Measurements from ENCODE around the gene SIGLEC14.

SIGLEC14 gene

DNA sequence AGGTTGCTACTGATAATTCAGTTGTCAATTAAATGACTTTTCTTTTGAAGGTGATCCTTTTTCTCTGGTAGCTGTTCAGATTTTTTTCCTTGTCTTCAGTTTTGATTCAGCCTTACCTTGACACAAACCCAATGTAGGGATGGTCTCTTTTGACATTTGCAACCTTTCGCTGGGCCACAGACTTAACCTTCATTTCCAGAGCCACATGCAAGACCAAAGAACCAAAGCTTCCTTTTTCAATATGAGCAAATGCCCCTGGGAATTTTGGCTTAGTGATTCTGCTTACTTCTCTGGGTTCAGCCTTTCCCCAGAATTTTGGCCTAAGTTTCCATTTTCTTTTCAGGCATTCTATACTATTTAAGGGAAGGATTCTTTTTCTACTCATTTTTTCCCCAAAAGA is 36.0 kb downstream of the SIGLEC14 start:
- DNase-seq = no peak

DNA sequence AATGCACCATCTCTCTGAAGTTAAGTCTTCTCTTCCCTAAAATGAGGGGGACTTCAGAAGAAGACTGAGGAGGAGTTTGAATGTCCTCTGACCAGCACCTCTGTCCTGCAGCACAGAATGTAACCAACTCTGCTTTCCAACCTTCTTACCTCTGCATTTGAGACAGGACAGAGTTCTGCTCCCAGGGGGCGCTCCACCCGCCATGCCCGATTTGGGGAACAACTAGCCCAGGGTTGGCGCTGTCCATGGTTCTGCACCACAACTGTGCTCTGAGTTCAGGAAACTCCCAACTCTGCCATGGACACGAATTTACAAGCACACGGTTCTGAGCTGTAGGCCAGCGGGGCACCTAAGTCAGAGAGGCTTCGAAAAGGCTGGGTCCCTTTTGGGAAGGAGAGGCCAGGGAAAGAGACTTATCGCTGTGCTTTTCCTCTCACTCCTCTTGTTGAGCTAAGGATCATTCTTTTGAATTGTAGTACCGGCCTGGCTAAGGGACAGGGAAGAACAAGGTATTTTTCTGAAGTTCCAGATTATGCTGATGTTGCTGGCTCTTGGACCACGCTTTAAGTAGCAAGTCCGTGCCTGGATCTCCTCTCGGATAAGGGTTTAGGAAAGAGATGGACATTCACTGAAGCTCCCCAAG is 38.6 kb downstream of the SIGLEC14 start:
- DNase-seq = no peak

DNA sequence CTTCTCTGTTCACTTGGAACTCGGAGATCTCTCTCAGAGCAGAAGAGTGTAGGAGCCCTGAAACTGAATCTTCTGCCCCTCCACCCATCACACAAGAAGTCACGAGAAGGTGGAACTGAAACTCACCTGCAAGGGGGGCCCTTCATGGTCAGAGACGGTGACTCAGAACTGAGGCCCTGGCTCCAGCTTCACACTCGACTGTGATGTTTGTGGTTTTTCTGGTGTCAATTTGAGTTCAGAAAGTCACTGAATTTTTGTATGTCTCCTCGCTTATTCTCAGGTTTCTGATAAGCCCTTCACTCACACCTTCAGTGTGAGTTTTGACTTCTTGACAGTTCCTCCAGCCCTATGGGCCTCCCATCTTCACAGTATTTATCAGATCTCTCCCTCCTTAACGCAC is 39.5 kb downstream of the SIGLEC14 start:
- no peak for DNase-seq

DNA sequence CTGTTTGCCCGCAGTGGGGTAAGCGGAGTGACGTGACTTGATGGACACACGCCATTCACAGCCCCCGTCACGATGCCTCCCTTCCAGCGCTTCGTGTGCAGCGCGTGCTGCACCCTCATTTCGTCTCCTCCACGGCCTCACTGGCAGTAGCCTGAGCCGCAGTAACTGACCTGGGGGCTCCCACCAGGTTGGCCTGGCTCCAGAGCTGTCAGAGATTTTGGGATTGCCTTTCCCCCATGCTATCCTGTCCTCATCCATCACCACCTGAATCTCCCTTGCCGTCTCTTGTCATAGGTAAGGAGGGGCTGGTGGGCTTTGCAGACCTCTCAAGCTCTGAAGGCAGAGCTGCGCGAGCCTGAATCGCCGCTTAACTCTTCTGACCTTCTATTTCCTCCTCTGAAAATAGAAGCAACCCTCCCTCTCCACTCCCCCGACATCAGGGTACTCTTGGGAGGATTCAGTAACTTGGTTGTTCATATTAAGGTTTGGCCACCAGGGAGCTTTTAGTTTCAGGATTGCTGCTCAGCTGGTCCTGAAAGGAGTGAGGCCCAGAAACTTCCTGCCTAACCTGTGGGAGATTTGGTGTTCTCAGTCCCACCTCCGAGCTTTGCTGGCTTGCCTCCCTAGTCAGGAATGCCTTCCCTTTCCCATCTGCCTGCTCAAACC is 44.3 kb downstream of the SIGLEC14 start:
- no peak for DNase-seq

DNA sequence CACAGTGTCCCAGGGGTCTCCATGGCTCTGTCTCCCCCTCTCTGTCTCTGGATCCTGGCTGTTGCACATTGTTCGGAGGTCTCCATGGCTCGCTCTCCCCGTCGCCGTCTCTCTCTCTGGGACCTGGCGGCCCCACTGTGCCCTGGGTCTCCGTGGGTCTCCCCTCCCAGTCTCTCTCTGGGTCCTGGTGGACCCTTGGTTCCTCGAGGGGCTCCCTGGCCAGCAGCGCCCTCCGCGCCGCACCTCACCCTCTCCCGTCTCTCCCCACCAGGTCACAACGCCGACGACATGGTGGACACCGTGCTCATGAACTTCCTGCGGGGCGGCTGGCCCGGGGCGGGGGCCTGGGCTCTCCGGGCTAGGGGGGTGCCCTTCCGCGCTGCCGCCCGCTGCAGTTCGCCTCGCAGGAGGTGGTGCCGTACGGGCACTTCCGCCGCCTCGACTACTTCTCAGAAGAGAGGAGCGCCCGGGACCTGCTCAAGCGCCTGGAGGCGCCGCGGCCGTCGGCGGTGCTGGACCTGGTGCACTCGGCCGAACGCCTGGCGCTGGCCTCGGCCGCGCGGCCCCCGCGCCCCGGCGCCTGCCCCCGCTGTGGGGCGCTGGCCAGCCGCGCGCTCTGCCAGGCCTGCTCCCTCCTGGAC is 45.6 kb downstream of the SIGLEC14 start:
- no peak for DNase-seq

DNA sequence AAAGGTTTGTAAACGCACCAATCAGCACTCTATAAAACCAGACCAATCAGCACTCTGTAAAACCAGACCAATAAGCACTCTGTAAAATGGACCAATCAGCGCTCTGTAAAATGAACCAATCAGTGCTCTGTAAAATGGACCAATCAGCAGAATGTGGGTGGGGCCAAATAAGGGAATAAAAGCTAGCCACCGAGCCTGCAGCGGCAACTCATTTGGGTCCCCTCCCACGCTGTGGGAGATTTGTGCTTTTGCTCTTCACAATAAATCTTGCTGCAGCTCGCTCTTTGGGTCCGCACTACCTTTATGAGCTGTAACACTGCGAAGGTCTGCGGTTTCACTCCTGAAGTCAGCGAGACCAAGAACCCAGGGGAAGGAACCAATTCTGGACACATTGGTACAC is 47.5 kb downstream of the SIGLEC14 start:
- DNase-seq = no peak

DNA sequence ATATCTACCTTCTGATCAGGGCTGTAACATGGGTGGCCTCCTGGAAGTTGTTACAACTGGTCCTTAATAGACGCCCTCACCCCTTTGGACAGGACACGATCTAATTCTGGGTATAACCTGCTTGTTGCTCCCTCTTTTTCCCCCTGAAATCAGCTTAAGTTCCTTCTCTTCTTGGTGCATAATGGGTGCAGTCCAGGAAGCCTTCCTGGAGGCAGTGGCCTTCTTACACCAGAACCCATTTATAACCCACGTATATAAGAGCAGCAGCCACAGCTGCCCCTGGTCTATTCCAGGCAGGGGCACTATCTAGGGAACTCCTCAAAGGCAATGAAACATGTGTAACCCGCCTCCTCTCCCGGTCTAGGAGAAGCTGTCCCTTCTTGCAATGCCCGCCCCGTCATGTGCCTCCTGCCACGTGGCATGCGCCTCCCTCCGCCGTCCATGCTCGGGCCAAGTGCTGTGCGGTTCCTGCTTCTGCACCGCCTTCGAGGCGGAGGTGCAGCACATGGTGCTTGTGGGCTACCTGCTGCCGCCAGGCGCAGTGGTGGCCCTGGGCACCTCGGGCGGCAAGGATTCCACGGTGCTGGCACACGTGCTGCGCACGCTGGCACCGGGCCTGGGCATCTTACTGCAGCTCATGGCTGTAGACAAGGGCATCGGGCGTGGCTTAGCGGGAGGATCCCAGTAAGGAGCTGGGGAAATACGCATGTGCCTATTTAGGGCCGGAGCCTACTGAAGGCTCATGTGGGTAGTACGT is 48.3 kb downstream of the SIGLEC14 start:
- DNase-seq = no peak

GRCh38 chr19:51595190-51596175 is 51.1 kb downstream of the SIGLEC14 start:
- DNase-seq = no peak

- no peak for DNase-seq
Measured at GRCh38 chr19:51594774-51595109, 51.9 kb downstream of the SIGLEC14 start.

GRCh38 chr19:51593969-51594773 is 52.5 kb downstream of the SIGLEC14 start:
- DNase-seq = peak; percentile 95

DNA sequence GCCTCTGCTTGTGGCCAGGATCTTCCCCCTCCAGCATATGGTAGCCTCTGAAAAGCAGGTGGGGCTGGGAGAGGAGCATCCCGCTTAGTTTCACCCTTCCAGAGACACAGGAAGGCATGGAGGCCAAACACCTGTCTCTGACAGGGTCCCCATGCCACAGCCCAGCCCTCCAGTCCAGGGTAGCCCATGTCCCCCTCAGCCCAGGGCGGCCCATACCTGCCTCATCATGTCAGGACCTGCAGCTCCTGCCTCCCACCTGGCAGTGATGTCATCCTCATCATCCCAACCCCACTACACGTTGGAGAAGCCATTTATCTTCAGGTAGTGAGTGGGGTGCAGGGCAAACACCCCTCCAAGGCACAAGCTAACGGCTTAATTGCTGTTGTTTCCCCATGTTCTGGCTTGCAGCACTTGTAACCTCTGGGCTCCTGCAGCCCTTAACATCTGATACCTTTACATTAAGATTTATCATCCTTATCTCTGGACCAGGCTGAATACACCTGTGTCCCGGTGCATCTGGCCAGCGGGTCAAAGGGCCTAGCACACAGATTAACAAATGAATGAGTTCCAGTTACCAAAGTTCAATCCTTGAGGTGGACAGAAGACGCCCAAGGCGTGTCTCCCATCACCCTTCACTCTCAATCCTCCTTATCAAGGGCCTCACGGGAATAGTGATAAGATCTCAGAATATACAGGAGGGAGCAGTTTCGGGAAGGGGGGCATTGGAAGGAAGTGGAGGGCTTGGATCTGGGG is 53.3 kb downstream of the SIGLEC14 start:
- DNase-seq = no peak

Measured in effector CD8-positive, alpha-beta T cell (primary cell).